Astrocyte (in vitro differentiated cells and primary cell): ENCODE data around the gene C1orf167. TPM values are rescaled to one million over a fixed set of nuclear protein-coding genes. Genes with fewer than 3 reads are reported as not detected.

ENCODE experiments used
- DNase-seq: peaks from one replicate; pipeline ENCODE4 v3.0.0-alpha.2; 2010; ENCODE audit warnings: low read depth
- FAIRE-seq: peaks from 2 replicates; lab custom pipeline; 2011; peaks lifted over from hg19 to GRCh38; lab: Jason Lieb, UNC
- H2AFZ ChIP-seq: 2 replicates; pipeline ENCODE4 v1.6.0; 2012; ENCODE audit warnings: low read depth, low read length, inconsistent platforms
- H3K27ac ChIP-seq: 2 replicates; pipeline ENCODE4 v1.5.1; 2011; ENCODE audit warnings: low read depth, low read length, inconsistent platforms
- H3K27me3 ChIP-seq: 2 replicates; pipeline ENCODE4 v1.6.0; 2011; ENCODE audit warnings: low read length, inconsistent platforms; ENCODE audit not compliant: insufficient read depth
- H3K36me3 ChIP-seq: 2 replicates; pipeline ENCODE4 v1.5.1; 2011; ENCODE audit warnings: low read length, inconsistent platforms; ENCODE audit not compliant: insufficient read depth
- H3K4me1 ChIP-seq: 2 replicates; pipeline ENCODE4 v1.5.1; 2011; ENCODE audit warnings: low read length, inconsistent platforms; ENCODE audit not compliant: insufficient read depth
- H3K4me2 ChIP-seq: 2 replicates; pipeline ENCODE4 v1.6.0; 2012; ENCODE audit warnings: low read length, inconsistent platforms
- H3K4me3 ChIP-seq: 2 replicates; pipeline ENCODE4 v1.5.1; 2011; ENCODE audit warnings: low read depth, mild to moderate bottlenecking, low read length, inconsistent platforms; ENCODE audit not compliant: insufficient read depth
- H3K79me2 ChIP-seq: 2 replicates; pipeline ENCODE4 v1.6.0; 2012; ENCODE audit warnings: mild to moderate bottlenecking, low read length, inconsistent platforms; ENCODE audit not compliant: insufficient read depth
- H3K9ac ChIP-seq: 2 replicates; pipeline ENCODE4 v1.6.0; 2012; ENCODE audit warnings: mild to moderate bottlenecking, low read length, inconsistent platforms
- H3K9me3 ChIP-seq: 2 replicates; pipeline ENCODE4 v1.5.1; 2012; ENCODE audit warnings: low read depth, mild to moderate bottlenecking, low read length, inconsistent platforms; ENCODE audit not compliant: insufficient read depth
- H4K20me1 ChIP-seq: 2 replicates; pipeline ENCODE4 v1.6.0; 2012; ENCODE audit warnings: low read length, inconsistent platforms; ENCODE audit not compliant: insufficient read depth
- H3K27ac Mint-ChIP-seq: one replicate; pipeline ENCODE4 v1.8.0; 2021; ENCODE audit warnings: mild to moderate bottlenecking, mixed read lengths; ENCODE audit not compliant: unreplicated experiment
- H3K27me3 Mint-ChIP-seq: one replicate; pipeline ENCODE4 v1.8.0; 2021; ENCODE audit warnings: low read depth, mixed read lengths; ENCODE audit not compliant: unreplicated experiment
- H3K36me3 Mint-ChIP-seq: one replicate; pipeline ENCODE4 v1.8.0; 2021; ENCODE audit warnings: low read depth, mixed read lengths; ENCODE audit not compliant: unreplicated experiment
- H3K4me1 Mint-ChIP-seq: one replicate; pipeline ENCODE4 v1.8.0; 2021; ENCODE audit warnings: low read depth, mixed read lengths; ENCODE audit not compliant: unreplicated experiment
- H3K4me3 Mint-ChIP-seq: one replicate; pipeline ENCODE4 v1.8.0; 2021; ENCODE audit warnings: mild to moderate bottlenecking, moderate library complexity, mixed read lengths; ENCODE audit not compliant: unreplicated experiment
- H3K9me3 Mint-ChIP-seq: one replicate; pipeline ENCODE4 v1.8.0; 2021; ENCODE audit warnings: mild to moderate bottlenecking, mixed read lengths; ENCODE audit not compliant: unreplicated experiment
- EZH2 ChIP-seq: IDR thresholded peaks from 2 replicates; pipeline ENCODE4 v1.6.1; 2012; ENCODE audit warnings: mild to moderate bottlenecking, low read length, inconsistent platforms; ENCODE audit not compliant: insufficient read depth
- total RNA-seq: library from RNA; stranded (reverse); gene quantifications from 2 replicates; pipeline ENCODE4 v1.2.1, GENCODE V29; 2021
- TF ChIP-seq, protein P1 (sequence below): IDR thresholded peaks from 2 replicates; pipeline ENCODE4 v1.5.1; 2011; ENCODE audit warnings: low read depth, mild to moderate bottlenecking, inconsistent platforms, low read length, moderate library complexity; ENCODE audit not compliant: insufficient read depth

Gene C1orf167
- total RNA-seq, 1 donor from 2014 or later = not detected

GRCh38 chr1:11749203-11749689 is 12.7 kb upstream of the C1orf167 start:
- no peaks in the 10 kb centered on the region for H3K27me3 Mint-ChIP-seq
- no peak overlapping the region for H2AFZ ChIP-seq
- H3K27ac Mint-ChIP-seq = no peak overlapping the region
- no peak overlapping the region for H3K4me3 Mint-ChIP-seq
- peaks cover 4% of the 10 kb centered on the region for H4K20me1 ChIP-seq
- H3K4me3 ChIP-seq = no peak overlapping the region
- no peaks in the 10 kb centered on the region for H3K36me3 ChIP-seq
- no peak overlapping the region for H3K9ac ChIP-seq
- no peaks in the 10 kb centered on the region for H3K79me2 ChIP-seq
- no peaks in the 10 kb centered on the region for H3K4me1 ChIP-seq
- no peak overlapping the region for H3K27ac ChIP-seq
- no peak for FAIRE-seq
- H3K9me3 ChIP-seq = no peaks in the 10 kb centered on the region
- TF ChIP-seq, protein P1, sequence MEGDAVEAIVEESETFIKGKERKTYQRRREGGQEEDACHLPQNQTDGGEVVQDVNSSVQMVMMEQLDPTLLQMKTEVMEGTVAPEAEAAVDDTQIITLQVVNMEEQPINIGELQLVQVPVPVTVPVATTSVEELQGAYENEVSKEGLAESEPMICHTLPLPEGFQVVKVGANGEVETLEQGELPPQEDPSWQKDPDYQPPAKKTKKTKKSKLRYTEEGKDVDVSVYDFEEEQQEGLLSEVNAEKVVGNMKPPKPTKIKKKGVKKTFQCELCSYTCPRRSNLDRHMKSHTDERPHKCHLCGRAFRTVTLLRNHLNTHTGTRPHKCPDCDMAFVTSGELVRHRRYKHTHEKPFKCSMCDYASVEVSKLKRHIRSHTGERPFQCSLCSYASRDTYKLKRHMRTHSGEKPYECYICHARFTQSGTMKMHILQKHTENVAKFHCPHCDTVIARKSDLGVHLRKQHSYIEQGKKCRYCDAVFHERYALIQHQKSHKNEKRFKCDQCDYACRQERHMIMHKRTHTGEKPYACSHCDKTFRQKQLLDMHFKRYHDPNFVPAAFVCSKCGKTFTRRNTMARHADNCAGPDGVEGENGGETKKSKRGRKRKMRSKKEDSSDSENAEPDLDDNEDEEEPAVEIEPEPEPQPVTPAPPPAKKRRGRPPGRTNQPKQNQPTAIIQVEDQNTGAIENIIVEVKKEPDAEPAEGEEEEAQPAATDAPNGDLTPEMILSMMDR = no peak
- TF ChIP-seq EZH2 = no peak
- no peak for DNase-seq
- H3K36me3 Mint-ChIP-seq = peaks cover 14% of the 10 kb centered on the region
- no peak overlapping the region for H3K4me2 ChIP-seq
- H3K9me3 Mint-ChIP-seq = peaks cover 3% of the 10 kb centered on the region
- no peaks in the 10 kb centered on the region for H3K27me3 ChIP-seq
- peaks cover 18% of the 10 kb centered on the region for H3K4me1 Mint-ChIP-seq

GRCh38 chr1:11749996-11750395 is 12.0 kb upstream of the C1orf167 start:
- Histone ChIP-seq H3K4me2 (no peak overlapping the region), H3K27me3 (no peaks in the 10 kb centered on the region), H3K36me3 (no peaks in the 10 kb centered on the region), H2AFZ (no peak overlapping the region), H4K20me1 (peaks cover 4% of the 10 kb centered on the region), H3K79me2 (no peaks in the 10 kb centered on the region), H3K9me3 (no peaks in the 10 kb centered on the region), H3K27ac (no peak overlapping the region), H3K4me3 (no peak overlapping the region), H3K9ac (no peak overlapping the region), H3K4me1 (no peaks in the 10 kb centered on the region)
- no peak for DNase-seq
- Mint-ChIP-seq H3K27ac (no peak overlapping the region), H3K9me3 (peaks cover 3% of the 10 kb centered on the region), H3K36me3 (peaks cover 12% of the 10 kb centered on the region), H3K4me1 (peaks cover 19% of the 10 kb centered on the region), H3K27me3 (no peaks in the 10 kb centered on the region), H3K4me3 (no peak overlapping the region)
- no peak for FAIRE-seq
- TF ChIP-seq, protein P1 = no peak
- no peak for TF ChIP-seq EZH2

DNA sequence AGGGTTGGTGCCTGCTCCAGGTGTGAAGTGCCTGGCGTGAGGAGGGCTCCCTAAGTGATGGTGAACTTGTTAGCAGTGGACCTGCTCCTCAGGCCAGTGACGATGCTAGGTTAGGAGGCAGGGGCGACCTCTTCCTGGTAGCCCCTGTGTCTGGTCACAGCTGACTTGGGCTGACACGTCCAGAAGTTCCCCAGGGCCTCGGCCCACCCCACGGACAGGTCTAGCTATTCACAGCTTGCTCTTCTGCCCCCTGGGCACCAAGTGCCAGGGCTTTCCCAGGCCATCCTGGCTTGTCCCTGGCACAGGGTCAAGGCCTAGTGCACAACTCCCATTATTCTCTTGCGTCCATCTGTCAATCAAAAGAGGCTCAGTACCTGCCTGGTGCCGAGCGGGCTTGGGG is 10.9 kb upstream of the C1orf167 start:
- no peak overlapping the region for H3K4me2 ChIP-seq
- FAIRE-seq (no peak), DNase-seq (no peak)
- no peak overlapping the region for H3K4me3 Mint-ChIP-seq
- H3K36me3 ChIP-seq = no peaks in the 10 kb centered on the region
- no peak overlapping the region for H3K27ac Mint-ChIP-seq
- no peaks in the 10 kb centered on the region for H3K27me3 ChIP-seq
- H2AFZ ChIP-seq = no peak overlapping the region
- H3K4me1 Mint-ChIP-seq = peaks cover 19% of the 10 kb centered on the region
- H3K4me3 ChIP-seq = no peak overlapping the region
- H4K20me1 ChIP-seq = no peaks in the 10 kb centered on the region
- TF ChIP-seq EZH2 = no peak
- TF ChIP-seq, protein P1 = no peak
- H3K9ac ChIP-seq = no peak overlapping the region
- H3K79me2 ChIP-seq = no peaks in the 10 kb centered on the region
- no peak overlapping the region for H3K27ac ChIP-seq
- H3K27me3 Mint-ChIP-seq = no peaks in the 10 kb centered on the region
- H3K36me3 Mint-ChIP-seq = peaks cover 6% of the 10 kb centered on the region
- H3K4me1 ChIP-seq = no peaks in the 10 kb centered on the region
- H3K9me3 Mint-ChIP-seq = peaks cover 6% of the 10 kb centered on the region
- no peaks in the 10 kb centered on the region for H3K9me3 ChIP-seq
